Mucosa of gallbladder (tissue), 1 donor: ENCODE data around the gene MAGI1. TPM values are rescaled to one million over a fixed set of nuclear protein-coding genes. Genes with fewer than 3 reads are reported as not detected.
"Not testable (repeated sequence)": the region's sequence is repeated elsewhere in the genome, so short reads cannot be mapped to it uniquely, and the experiment has no call there.

Experiments used
- DNase-seq: peaks from one replicate; pipeline ENCODE4 v3.0.0-alpha.2; 2020; ENCODE audit warnings: low spot score
- total RNA-seq: library from RNA; stranded (reverse); gene quantifications from one replicate; pipeline ENCODE4 v1.2.1, GENCODE V29; 2021
- donor health status: DM: no; HTN: no; CAD: no.

The MAGI1 gene
- total RNA-seq, 1 donor from 2014 or later, result 87.4 TPM

- DNase-seq, result no peak
Observed at GRCh38 chr3:65877160-65877559, 161.6 kb downstream of the MAGI1 start.

GRCh38 chr3:65876028-65876420 is 162.7 kb downstream of the MAGI1 start:
- DNase-seq, result no peak

- DNase-seq, result peak; percentile 69
Observed at GRCh38 chr3:65875393-65876027, 163.2 kb downstream of the MAGI1 start.

GRCh38 chr3:65873869-65874268 is 164.8 kb downstream of the MAGI1 start:
- DNase-seq, result no peak

- DNase-seq, result no peak
Observed at GRCh38 chr3:65873028-65873427, 165.7 kb downstream of the MAGI1 start.

GRCh38 chr3:65871305-65872141 is 167.2 kb downstream of the MAGI1 start:
- DNase-seq, result peak; percentile 45

GRCh38 chr3:65869798-65870197 is 168.9 kb downstream of the MAGI1 start:
- DNase-seq, result peak; percentile 44

GRCh38 chr3:65867463-65868210 is 171.1 kb downstream of the MAGI1 start:
- no peak for DNase-seq

- no peak for DNase-seq
Observed at GRCh38 chr3:65864357-65864904, 174.3 kb downstream of the MAGI1 start.

GRCh38 chr3:65861718-65862117 is 177.0 kb downstream of the MAGI1 start:
- no peak for DNase-seq

GRCh38 chr3:65859612-65860011 is 179.1 kb downstream of the MAGI1 start:
- DNase-seq, result not testable (repeated sequence)

GRCh38 chr3:65858749-65859148 is 180.0 kb downstream of the MAGI1 start:
- no peak for DNase-seq

- DNase-seq, result no peak
Observed at GRCh38 chr3:65857327-65857726, 181.4 kb downstream of the MAGI1 start.

- no peak for DNase-seq
Observed at GRCh38 chr3:65856907-65857306, 181.8 kb downstream of the MAGI1 start.

- DNase-seq, result no peak
Observed at GRCh38 chr3:65855370-65856100, 183.2 kb downstream of the MAGI1 start.

GRCh38 chr3:65854606-65855304 is 184.0 kb downstream of the MAGI1 start:
- DNase-seq, result no peak

- no peak for DNase-seq
Observed at GRCh38 chr3:65851827-65852226, 186.9 kb downstream of the MAGI1 start.

GRCh38 chr3:65850261-65850660 is 188.5 kb downstream of the MAGI1 start:
- DNase-seq, result no peak

GRCh38 chr3:65848024-65848423 is 190.7 kb downstream of the MAGI1 start:
- no peak for DNase-seq

GRCh38 chr3:65846936-65847335 is 191.8 kb downstream of the MAGI1 start:
- DNase-seq, result no peak

- no peak for DNase-seq
Observed at GRCh38 chr3:65844370-65844769, 194.3 kb downstream of the MAGI1 start.
